Stomach (tissue), 4 donors: ENCODE measurements around the gene MCM5.

ENCODE experiments used
- POLR2AphosphoS5 ChIP-seq, 3 donors: sonication (generic); formaldehyde crosslinking; IDR thresholded peaks; one replicate each; pipeline ENCODE4 v1.6.1; 2016; ENCODE audit warnings: antibody characterized with exemption in 3 of 3
- TF ChIP-seq, protein P1 (sequence below), 7 experiments: fragments of 450-650 bp in 4 of 7; fragments of 200-600 bp in 3 of 7; sonication (generic) in 3 of 7; IDR thresholded peaks; one replicate each; pipeline ENCODE4 v1.5.1; 2016 to 2019; ENCODE audit warnings: antibody characterized with exemption in 7 of 7, control low read depth in 2 of 7, mild to moderate bottlenecking in 1 of 7

DNA sequence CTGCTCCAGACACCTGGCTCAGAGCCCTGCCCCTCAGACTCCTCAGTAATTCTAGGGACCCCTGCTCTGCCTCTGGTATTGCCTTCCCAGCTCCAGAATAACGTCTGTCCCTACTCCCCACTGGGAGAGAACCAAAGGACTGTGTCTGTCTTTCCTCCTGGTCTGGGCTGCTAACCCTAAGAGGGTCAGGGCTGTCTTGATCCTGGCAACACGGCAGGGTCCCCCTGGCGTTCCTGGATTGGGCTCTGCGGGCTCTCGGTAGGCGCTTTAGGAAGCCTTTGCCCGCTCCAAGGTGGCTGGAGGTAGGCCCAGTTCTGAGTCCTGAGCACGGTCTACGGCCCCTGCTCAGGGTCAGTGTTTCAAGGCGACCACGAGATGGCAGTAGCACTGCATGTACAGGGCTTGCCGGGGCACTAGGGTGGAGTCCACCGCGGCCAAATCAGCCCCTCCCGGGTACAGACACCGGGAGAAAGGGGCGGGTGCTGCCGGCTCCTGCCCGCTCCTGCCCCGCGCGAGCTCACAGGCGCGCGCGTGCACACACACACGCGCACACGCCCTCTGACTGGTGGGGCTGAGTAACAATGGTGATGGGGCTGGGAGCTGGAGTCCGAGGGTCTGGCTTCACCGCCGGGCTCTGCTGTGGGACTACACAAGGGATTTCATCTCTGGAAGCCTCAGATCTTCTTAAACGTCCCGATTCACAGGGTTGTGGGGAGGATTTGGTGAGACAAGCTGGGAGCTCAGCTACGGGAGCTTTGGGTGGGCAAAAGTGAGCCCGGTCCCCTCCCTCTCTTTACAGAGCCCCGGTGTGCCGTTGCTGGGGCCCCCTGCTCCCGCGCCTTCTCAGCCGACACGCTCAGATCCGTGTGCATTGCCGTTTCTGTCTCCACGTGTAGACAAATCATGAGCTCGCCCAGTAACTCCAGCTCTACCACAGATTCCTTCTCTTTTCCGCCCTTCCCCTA, 49.1 kb upstream of the MCM5 start:
- peak; percentile 31 to 64 (median 32) for TF ChIP-seq POLR2AphosphoS5 (IDR thresholded peaks at IDR 0.05)
- TF ChIP-seq, protein P1, sequence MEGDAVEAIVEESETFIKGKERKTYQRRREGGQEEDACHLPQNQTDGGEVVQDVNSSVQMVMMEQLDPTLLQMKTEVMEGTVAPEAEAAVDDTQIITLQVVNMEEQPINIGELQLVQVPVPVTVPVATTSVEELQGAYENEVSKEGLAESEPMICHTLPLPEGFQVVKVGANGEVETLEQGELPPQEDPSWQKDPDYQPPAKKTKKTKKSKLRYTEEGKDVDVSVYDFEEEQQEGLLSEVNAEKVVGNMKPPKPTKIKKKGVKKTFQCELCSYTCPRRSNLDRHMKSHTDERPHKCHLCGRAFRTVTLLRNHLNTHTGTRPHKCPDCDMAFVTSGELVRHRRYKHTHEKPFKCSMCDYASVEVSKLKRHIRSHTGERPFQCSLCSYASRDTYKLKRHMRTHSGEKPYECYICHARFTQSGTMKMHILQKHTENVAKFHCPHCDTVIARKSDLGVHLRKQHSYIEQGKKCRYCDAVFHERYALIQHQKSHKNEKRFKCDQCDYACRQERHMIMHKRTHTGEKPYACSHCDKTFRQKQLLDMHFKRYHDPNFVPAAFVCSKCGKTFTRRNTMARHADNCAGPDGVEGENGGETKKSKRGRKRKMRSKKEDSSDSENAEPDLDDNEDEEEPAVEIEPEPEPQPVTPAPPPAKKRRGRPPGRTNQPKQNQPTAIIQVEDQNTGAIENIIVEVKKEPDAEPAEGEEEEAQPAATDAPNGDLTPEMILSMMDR (IDR thresholded peaks at IDR 0.05) = peak in 5 of 7 experiments; percentile 84 to 95 (median 87)
